GM12878 (cell line): ENCODE measurements around the gene DNAJC12. TPM values are rescaled to one million over a fixed set of nuclear protein-coding genes. Genes with fewer than 3 reads are reported as not detected.

ENCODE experiments used
- ATAC-seq: fragments of 200-7000 bp; cut with Tn5 transposase; 3 replicates; pipeline ENCODE4 v1.9.1; 2020; ENCODE audit warnings: mild to moderate bottlenecking, moderate library complexity
- BruUV-seq: library from RNA; stranded (reverse); fragments of 400-500 nt; replicated peaks from 2 replicates; lab custom pipeline; 2021; lab: Mats Ljungman, UMichigan
- CTCF ChIA-PET: fragments of 300-600 bp; sonication (Branson Sonifier 250); formaldehyde crosslinking; extraction: SDS; loops from one replicate; lab custom pipeline; 2021; ENCODE audit warnings: inconsistent platforms; lab: Yijun Ruan, JAX
- POLR2A ChIA-PET: fragments of 350-600 bp; formaldehyde crosslinking; extraction: SDS; loops from one replicate; lab custom pipeline; 2021; ENCODE audit warnings: inconsistent platforms; lab: Charles Lee
- RAD21 ChIA-PET: fragments of 300-600 bp; sonication (Branson Sonifier 250); formaldehyde crosslinking; loops from one replicate; lab custom pipeline; 2023; ENCODE audit warnings: antibody characterized with exemption; ENCODE audit not compliant: unreplicated experiment; lab: Charles Lee
- SMC1A ChIA-PET: fragments of 300-600 bp; sonication (Branson Sonifier 250); formaldehyde crosslinking; loops from one replicate; lab custom pipeline; 2023; ENCODE audit not compliant: unreplicated experiment, uncharacterized antibody; lab: Charles Lee
- DNase-seq: peaks from one replicate; pipeline ENCODE4 v3.0.0-alpha.2; 2011; ENCODE audit warnings: low read depth, low spot score
- FAIRE-seq: peaks from 3 replicates; lab custom pipeline; 2011; peaks lifted over from hg19 to GRCh38; lab: Jason Lieb, UNC
- H2AFZ ChIP-seq: 2 replicates; pipeline ENCODE4 v1.6.0; 2011; ENCODE audit warnings: low read depth, low read length, control low read depth; ENCODE audit not compliant: control insufficient read depth
- H3K27ac ChIP-seq: 2 replicates; pipeline ENCODE4 v1.5.1; 2011; ENCODE audit warnings: control low read depth; ENCODE audit not compliant: control insufficient read depth, insufficient read depth
- H3K27me3 ChIP-seq, 2 experiments: replicated peaks in 1 of 2; 2 replicates each; pipeline versions ENCODE4 v1.6.0 to v1.6.1; 2011; ENCODE audit warnings: low read length in 1 of 2; ENCODE audit not compliant: control insufficient read depth in 2 of 2, insufficient read depth in 2 of 2
- H3K36me3 ChIP-seq, 2 experiments: 2 replicates each; pipeline ENCODE4 v1.5.1; 2011; ENCODE audit warnings: low read length in 1 of 2; ENCODE audit not compliant: control insufficient read depth in 2 of 2, insufficient read depth in 2 of 2
- H3K4me1 ChIP-seq: 2 replicates; pipeline ENCODE4 v1.6.1; 2011; ENCODE audit warnings: mild to moderate bottlenecking, low read length, moderate library complexity, mixed read lengths; ENCODE audit not compliant: control insufficient read depth, insufficient read depth
- H3K4me2 ChIP-seq: 2 replicates; pipeline ENCODE4 v1.6.0; 2011; ENCODE audit warnings: control low read depth; ENCODE audit not compliant: control insufficient read depth, insufficient read depth
- H3K4me3 ChIP-seq: fragments of 200-600 bp; sonication (generic); 2 replicates; pipeline ENCODE4 v1.5.1; 2016
- H3K79me2 ChIP-seq: 2 replicates; pipeline ENCODE4 v1.6.0; 2011; ENCODE audit warnings: low read length; ENCODE audit not compliant: control insufficient read depth, insufficient read depth
- H3K9ac ChIP-seq: 2 replicates; pipeline ENCODE4 v1.8.0; 2011; ENCODE audit warnings: low read length, control low read depth, mixed read lengths; ENCODE audit not compliant: control insufficient read depth, insufficient read depth
- H3K9me3 ChIP-seq: replicated peaks from 3 replicates; pipeline ENCODE4 v1.5.1; 2011; ENCODE audit warnings: mild to moderate bottlenecking, low read length; ENCODE audit not compliant: control insufficient read depth, insufficient read depth
- H4K20me1 ChIP-seq: 2 replicates; pipeline ENCODE4 v1.6.0; 2011; ENCODE audit not compliant: control insufficient read depth, insufficient read depth
- BACH1 ChIP-seq: fragments of 450-650 bp; IDR thresholded peaks from 2 replicates; pipeline ENCODE4 v1.6.1; 2017; ENCODE audit warnings: mild to moderate bottlenecking, borderline replicate concordance
- BRCA1 ChIP-seq: IDR thresholded peaks from 2 replicates; pipeline ENCODE4 v1.6.1; 2011; ENCODE audit warnings: low read depth, low read length, improper control_type of control experiment
- CREB1 ChIP-seq: IDR thresholded peaks from 2 replicates; pipeline ENCODE4 v1.6.1; 2012; ENCODE audit warnings: low read depth, mild to moderate bottlenecking, inconsistent platforms
- HDAC6 ChIP-seq: fragments of 200-600 bp; sonication (generic); IDR thresholded peaks from one replicate; pipeline ENCODE4 v1.8.0; 2017; ENCODE audit warnings: antibody characterized with exemption; ENCODE audit not compliant: unreplicated experiment
- IRF4 ChIP-seq: IDR thresholded peaks from 2 replicates; pipeline ENCODE4 v1.6.1; 2011; ENCODE audit warnings: low read depth, low read length
- KLF5 ChIP-seq: fragments of 450-650 bp; IDR thresholded peaks from 2 replicates; pipeline ENCODE4 v1.6.1; 2014; ENCODE audit warnings: mild to moderate bottlenecking; ENCODE audit not compliant: partially characterized antibody
- MLLT1 ChIP-seq: fragments of 450-650 bp; IDR thresholded peaks from 2 replicates; pipeline ENCODE4 v1.6.1; 2016; ENCODE audit warnings: mild to moderate bottlenecking
- NBN ChIP-seq: fragments of 450-650 bp; IDR thresholded peaks from 2 replicates; pipeline ENCODE4 v1.6.1; 2016
- NFIC ChIP-seq: IDR thresholded peaks from 2 replicates; pipeline ENCODE4 v1.6.1; 2012; ENCODE audit warnings: low read depth, mild to moderate bottlenecking, inconsistent platforms, low read length, moderate library complexity
- PAX5 ChIP-seq: IDR thresholded peaks from 2 replicates; pipeline ENCODE4 v1.6.1; 2011; ENCODE audit warnings: low read depth, low read length, borderline replicate concordance
- RB1 ChIP-seq: fragments of 450-650 bp; formaldehyde crosslinking; IDR thresholded peaks from 2 replicates; pipeline ENCODE4 v1.6.1; 2017; ENCODE audit warnings: mild to moderate bottlenecking, borderline replicate concordance
- RELA ChIP-seq: fragments of 450-650 bp; IDR thresholded peaks from 2 replicates; pipeline ENCODE4 v1.8.0; 2014; ENCODE audit warnings: borderline replicate concordance; ENCODE audit not compliant: partially characterized antibody
- REST ChIP-seq: IDR thresholded peaks from 2 replicates; pipeline ENCODE4 v1.6.1; 2012; ENCODE audit warnings: mild to moderate bottlenecking, low read depth, low read length
- SUPT20H ChIP-seq: IDR thresholded peaks from 2 replicates; pipeline ENCODE4 v1.6.1; 2011; ENCODE audit warnings: low read depth, mild to moderate bottlenecking, low read length, moderate library complexity, borderline replicate concordance; ENCODE audit not compliant: control insufficient read depth
- TCF3 ChIP-seq: IDR thresholded peaks from 2 replicates; pipeline ENCODE4 v1.6.1; 2012; ENCODE audit warnings: low read depth, mild to moderate bottlenecking, low read length, borderline replicate concordance; ENCODE audit not compliant: insufficient read depth
- WGBS: methylation state at CpG from one replicate; pipeline ENCODE4 v1.1.6; 2016; ENCODE audit warnings: low lambda C conversion rate; ENCODE audit not compliant: insufficient replicate concordance, insufficient coverage; ENCODE audit errors: missing lambda C conversion rate; 5-methylcytosine and 5-hydroxymethylcytosine counted together
- in situ Hi-C: fragments of 300-500 bp; cut with MboI; formaldehyde crosslinking; loops from 9 replicates; pipeline ENCODE4 v1.14.3; 2018; ENCODE audit warnings: mixed read lengths
- intact Hi-C: fragments of 100-400 bp; cut with micrococcal nuclease; formaldehyde crosslinking; loops from one replicate; pipeline ENCODE4 v1.14.2; 2022; ENCODE audit not compliant: unreplicated experiment
- polyA plus RNA-seq, 11 experiments: library from polyadenylated mRNA; depleted of rRNA in 4 of 11; unstranded in 6 of 11; stranded (reverse) in 5 of 11; fragments of >200 nt; fragmentation: Nextera tagmentation in 4 of 11; fragmentation: Illumina TruSeq in 1 of 11; extraction: Ambion mirVana in 4 of 11; extraction: Trizol in 1 of 11; gene quantifications; 1 replicate in 1 of 11; 2 replicates in 10 of 11; pipeline versions ENCODE4 v1.2.1 to v1.2.3, GENCODE V29; 2011 to 2016; ENCODE audit warnings: inconsistent platforms in 2 of 11, missing spikeins in 2 of 11, low read depth in 1 of 11
- total RNA-seq, 4 experiments: library from RNA; depleted of rRNA in 3 of 4; stranded (reverse); fragments of >200 nt in 3 of 4; fragmentation: Illumina TruSeq in 1 of 4; extraction: Trizol in 1 of 4; gene quantifications; 2 replicates each; pipeline versions ENCODE4 v1.2.1 to v1.2.3, GENCODE V29; 2013 to 2021
- TF ChIP-seq, protein P1 (sequence below): fragments of 450-650 bp; IDR thresholded peaks from 2 replicates; pipeline ENCODE4 v1.6.1; 2017; ENCODE audit warnings: mild to moderate bottlenecking, moderate library complexity

The DNAJC12 gene
- total and polyA plus RNA-seq, 10 of the 15 experiments (the other 5 are each of a cell fraction or from before 2014, with no cell fraction given) = 1.1 to 4.5 (median 3.0) TPM

- ChIA-PET RAD21 (interaction anchor here (1.2 to 6.5 kb wide), 2 partner anchors 304 to 362 kb away, joined by 3 to 113 read pairs; no protein-coding TSS in a partner anchor), CTCF (interaction anchor here (0.6 to 6.9 kb wide), 5 partner anchors 55 to 356 kb away, joined by 3 to 195 read pairs (median 20); no protein-coding TSS in a partner anchor), POLR2A (interaction anchor here (0.6 kb wide), 1 partner anchor 51 kb away, joined by 4 read pairs; no protein-coding TSS in a partner anchor), SMC1A (no interaction called here)
- Histone ChIP-seq H3K27me3 (no peaks in the 10 kb centered on the region), H3K79me2 (peaks cover 5% of the 10 kb centered on the region), H3K36me3 (no peaks in the 10 kb centered on the region), H3K4me1 (no peaks in the 10 kb centered on the region), H2AFZ (no peak overlapping the region), H3K9me3 (no peaks in the 10 kb centered on the region), H3K4me3 (no peak overlapping the region), H4K20me1 (no peaks in the 10 kb centered on the region), H3K9ac (no peak overlapping the region), H3K27ac (no peak overlapping the region), H3K4me2 (no peak overlapping the region)
- WGBS = 66% methylated on average over 3 of the region's 5 CpGs
- intact Hi-C loops = loop anchor here (10.0 kb wide), 1 partner anchor 222 kb away; the partner anchor contains the start of gene HERC4
- FAIRE-seq (no peak), ATAC-seq (no peak), DNase-seq (no peak)
- BruUV-seq = no TSS peak
- in situ Hi-C loops = loop anchor here (5.0 kb wide), 2 partner anchors 305 to 450 kb away; no protein-coding TSS in a partner anchor
- TF ChIP-seq, protein P1, sequence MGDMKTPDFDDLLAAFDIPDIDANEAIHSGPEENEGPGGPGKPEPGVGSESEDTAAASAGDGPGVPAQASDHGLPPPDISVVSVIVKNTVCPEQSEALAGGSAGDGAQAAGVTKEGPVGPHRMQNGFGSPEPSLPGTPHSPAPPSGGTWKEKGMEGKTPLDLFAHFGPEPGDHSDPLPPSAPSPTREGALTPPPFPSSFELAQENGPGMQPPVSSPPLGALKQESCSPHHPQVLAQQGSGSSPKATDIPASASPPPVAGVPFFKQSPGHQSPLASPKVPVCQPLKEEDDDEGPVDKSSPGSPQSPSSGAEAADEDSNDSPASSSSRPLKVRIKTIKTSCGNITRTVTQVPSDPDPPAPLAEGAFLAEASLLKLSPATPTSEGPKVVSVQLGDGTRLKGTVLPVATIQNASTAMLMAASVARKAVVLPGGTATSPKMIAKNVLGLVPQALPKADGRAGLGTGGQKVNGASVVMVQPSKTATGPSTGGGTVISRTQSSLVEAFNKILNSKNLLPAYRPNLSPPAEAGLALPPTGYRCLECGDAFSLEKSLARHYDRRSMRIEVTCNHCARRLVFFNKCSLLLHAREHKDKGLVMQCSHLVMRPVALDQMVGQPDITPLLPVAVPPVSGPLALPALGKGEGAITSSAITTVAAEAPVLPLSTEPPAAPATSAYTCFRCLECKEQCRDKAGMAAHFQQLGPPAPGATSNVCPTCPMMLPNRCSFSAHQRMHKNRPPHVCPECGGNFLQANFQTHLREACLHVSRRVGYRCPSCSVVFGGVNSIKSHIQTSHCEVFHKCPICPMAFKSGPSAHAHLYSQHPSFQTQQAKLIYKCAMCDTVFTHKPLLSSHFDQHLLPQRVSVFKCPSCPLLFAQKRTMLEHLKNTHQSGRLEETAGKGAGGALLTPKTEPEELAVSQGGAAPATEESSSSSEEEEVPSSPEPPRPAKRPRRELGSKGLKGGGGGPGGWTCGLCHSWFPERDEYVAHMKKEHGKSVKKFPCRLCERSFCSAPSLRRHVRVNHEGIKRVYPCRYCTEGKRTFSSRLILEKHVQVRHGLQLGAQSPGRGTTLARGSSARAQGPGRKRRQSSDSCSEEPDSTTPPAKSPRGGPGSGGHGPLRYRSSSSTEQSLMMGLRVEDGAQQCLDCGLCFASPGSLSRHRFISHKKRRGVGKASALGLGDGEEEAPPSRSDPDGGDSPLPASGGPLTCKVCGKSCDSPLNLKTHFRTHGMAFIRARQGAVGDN = no peak
- TF ChIP-seq SUPT20H = no peak
- TF ChIP-seq HDAC6 = no peak
- no peak for TF ChIP-seq NBN
- TF ChIP-seq RELA = no peak
- TF ChIP-seq REST = no peak
- TF ChIP-seq NFIC = no peak
- TF ChIP-seq CREB1 = no peak
- TF ChIP-seq IRF4 = no peak
- no peak for TF ChIP-seq RB1
- TF ChIP-seq PAX5 = no peak
- no peak for TF ChIP-seq MLLT1
- no peak for TF ChIP-seq BACH1
- no peak for TF ChIP-seq TCF3
- no peak for TF ChIP-seq BRCA1
- TF ChIP-seq KLF5 = no peak
Measured at GRCh38 chr10:67852761-67853160, 14.8 kb upstream of the DNAJC12 start.
